K562 treated with DMSO at 1 percent for 12 hours (cell line): ENCODE measurements around the gene S100A3. TPM values are rescaled to one million over a fixed set of nuclear protein-coding genes. Genes with fewer than 3 reads are reported as not detected.

Experiments
- total RNA-seq: library from RNA; unstranded; fragments of 300-600 nt; gene quantifications from 2 replicates; pipeline ENCODE4 v1.2.3, GENCODE V29; 2022; ENCODE audit not compliant: insufficient read depth

Gene S100A3
- total RNA-seq = not detected in 2 replicates

GRCh38 chr1:153548722-153549688, at the start of gene S100A3:
TSS of gene S100A3 (minus strand) at chr1:153549258. CDS start at chr1:153548485, 773 bp downstream.

GRCh38 chr1:153565529-153566374, 16.7 kb upstream of the S100A3 start, which contains the start of gene S100A2:
TSS of gene S100A2 (minus strand) at chr1:153565844. CDS start at chr1:153563877, 1,967 bp downstream.

GRCh38 chr1:153545067-153546055, 3.7 kb downstream of the S100A3 start, which contains the start of gene S100A4:
TSS of gene S100A4 (minus strand) at chr1:153545806. CDS start at chr1:153544794, 1,012 bp downstream.

GRCh38 chr1:153540394-153541361, 8.4 kb downstream of the S100A3 start, which contains the start of gene S100A5:
TSS of gene S100A5 (minus strand) at chr1:153540934. CDS start at chr1:153540191, 743 bp downstream.

GRCh38 chr1:153535242-153536011, 13.6 kb downstream of the S100A3 start, which contains the start of gene S100A6:
TSS of gene S100A6 (minus strand) at chr1:153535991. CDS start at chr1:153535339, 652 bp downstream.

Other genes starting within 250 kb of the S100A3 start
- gene PGLYRP3, start 236.3 kb downstream of the S100A3 start, total RNA-seq = not detected in 2 replicates
- 4.4 and 4.9 TPM in 2 replicates for gene PGLYRP4, start 200.4 kb downstream of the S100A3 start, total RNA-seq
- not detected in 2 replicates for gene S100A9, start 191.4 kb downstream of the S100A3 start, total RNA-seq
- gene S100A12, start 173.6 kb downstream of the S100A3 start, total RNA-seq = not detected in 2 replicates
- gene S100A8, start 158.2 kb downstream of the S100A3 start, total RNA-seq = not detected in 2 replicates
- 0.22 TPM in 1 of 2 replicates, not detected in the other for gene S100A7A, start 132.7 kb downstream of the S100A3 start, total RNA-seq
- gene S100A7, start 88.6 kb downstream of the S100A3 start, total RNA-seq = not detected in 2 replicates
- gene S100A6, start 13.3 kb downstream of the S100A3 start, total RNA-seq = 16.1 and 19.6 TPM in 2 replicates
- 4.4 TPM in 1 of 2 replicates, not detected in the other for gene S100A5, start 8.3 kb downstream of the S100A3 start, total RNA-seq
- 5.3 and 10.6 TPM in 2 replicates for gene S100A4, start 3.5 kb downstream of the S100A3 start, total RNA-seq
- not detected in 2 replicates for gene S100A2, start 16.6 kb upstream of the S100A3 start, total RNA-seq
- gene S100A16, start 63.9 kb upstream of the S100A3 start, total RNA-seq = 3.9 and 4.2 TPM in 2 replicates
- gene S100A14, start 67.1 kb upstream of the S100A3 start, total RNA-seq = 0.91 TPM in 1 of 2 replicates, not detected in the other
- gene S100A13, start 78.2 kb upstream of the S100A3 start, total RNA-seq = 118 and 224 TPM in 2 replicates
- 36.6 and 61.5 TPM in 2 replicates for gene S100A1, start 79.2 kb upstream of the S100A3 start, total RNA-seq
- 38.3 and 65.7 TPM in 2 replicates for gene CHTOP, start 84.8 kb upstream of the S100A3 start, total RNA-seq
- gene SNAPIN, start 109.4 kb upstream of the S100A3 start, total RNA-seq = 44.4 and 45.1 TPM in 2 replicates
- gene ILF2, start 121.7 kb upstream of the S100A3 start, total RNA-seq = 231 and 265 TPM in 2 replicates
- gene NPR1, start 129.4 kb upstream of the S100A3 start, total RNA-seq = not detected in 2 replicates
- gene INTS3, start 178.8 kb upstream of the S100A3 start, total RNA-seq = 11.0 and 33.4 TPM in 2 replicates
- gene SLC27A3, start 226.1 kb upstream of the S100A3 start, total RNA-seq = 7.4 and 8.9 TPM in 2 replicates